WTC11 (cell line): ENCODE data around the gene MIDN. TPM values are rescaled to one million over a fixed set of nuclear protein-coding genes. Genes with fewer than 3 reads are reported as not detected.

Experiments
- ATAC-seq: fragments of 200-7000 bp; cut with Tn5 transposase; 2 replicates; pipeline ENCODE4 v1.10.0; 2021; ENCODE audit warnings: mild to moderate bottlenecking, moderate library complexity
- CTCF ChIA-PET: fragments of 300-600 bp; sonication (Branson Sonifier 250); formaldehyde crosslinking; loops from one replicate; lab custom pipeline; 2021; ENCODE audit warnings: antibody characterized with exemption; lab: Charles Lee
- POLR2A ChIA-PET: fragments of 350-600 bp; sonication (Branson Sonifier 250); formaldehyde crosslinking; loops from one replicate; lab custom pipeline; 2021; ENCODE audit warnings: antibody characterized with exemption; lab: Charles Lee
- DNase-seq: peaks from one replicate; pipeline ENCODE4 v3.0.0; 2021; ENCODE audit warnings: low spot score
- H3K27ac Mint-ChIP-seq: 2 replicates; pipeline ENCODE4 v1.8.0; 2021; ENCODE audit warnings: mixed read lengths
- H3K27me3 Mint-ChIP-seq: 2 replicates; pipeline ENCODE4 v1.8.0; 2021; ENCODE audit warnings: low read depth, mild to moderate bottlenecking, moderate library complexity, mixed read lengths
- H3K36me3 Mint-ChIP-seq: 2 replicates; pipeline ENCODE4 v1.8.0; 2021; ENCODE audit warnings: mixed read lengths
- H3K4me1 Mint-ChIP-seq: 2 replicates; pipeline ENCODE4 v1.8.0; 2022; ENCODE audit warnings: mixed read lengths
- H3K4me3 Mint-ChIP-seq: 2 replicates; pipeline ENCODE4 v1.8.0; 2021; ENCODE audit warnings: mild to moderate bottlenecking, moderate library complexity, mixed read lengths
- H3K9me3 Mint-ChIP-seq: 2 replicates; pipeline ENCODE4 v1.8.0; 2021; ENCODE audit warnings: mixed read lengths
- CREM ChIP-seq: sonication (generic); formaldehyde crosslinking; IDR thresholded peaks from 2 replicates; pipeline ENCODE4 v1.8.1; 2022; ENCODE audit warnings: mild to moderate bottlenecking, missing genetic modification reagents, moderate library complexity
- ESRRA ChIP-seq: sonication (generic); formaldehyde crosslinking; IDR thresholded peaks from 2 replicates; pipeline ENCODE4 v1.8.1; 2022; ENCODE audit warnings: mild to moderate bottlenecking, missing genetic modification reagents, borderline replicate concordance
- GABPB1 ChIP-seq: sonication (generic); formaldehyde crosslinking; IDR thresholded peaks from 2 replicates; pipeline ENCODE4 v1.8.1; 2023; ENCODE audit warnings: mild to moderate bottlenecking, missing genetic modification reagents
- JUN ChIP-seq: sonication (generic); formaldehyde crosslinking; IDR thresholded peaks from 2 replicates; pipeline ENCODE4 v1.8.0; 2023; ENCODE audit warnings: mild to moderate bottlenecking, missing genetic modification reagents
- MAX ChIP-seq: sonication (generic); formaldehyde crosslinking; IDR thresholded peaks from 2 replicates; pipeline ENCODE4 v1.8.0; 2022; ENCODE audit warnings: mild to moderate bottlenecking, missing genetic modification reagents
- MXD4 ChIP-seq: fragments of 250-450 bp; sonication (Bioruptor Pico); IDR thresholded peaks from 2 replicates; pipeline ENCODE4 v1.8.0; 2021; ENCODE audit warnings: mild to moderate bottlenecking, moderate library complexity, borderline replicate concordance
- MYBL2 ChIP-seq: sonication (generic); formaldehyde crosslinking; IDR thresholded peaks from 2 replicates; pipeline ENCODE4 v1.8.1; 2023; ENCODE audit warnings: mild to moderate bottlenecking, moderate library complexity, missing genetic modification reagents
- OVOL2 ChIP-seq: fragments of 250-450 bp; sonication (Bioruptor Pico); IDR thresholded peaks from 2 replicates; pipeline ENCODE4 v1.9.0; 2021; ENCODE audit warnings: mild to moderate bottlenecking, borderline replicate concordance
- SMAD3 ChIP-seq: sonication (generic); formaldehyde crosslinking; IDR thresholded peaks from 2 replicates; pipeline ENCODE4 v1.8.0; 2022; ENCODE audit warnings: missing genetic modification reagents, mild to moderate bottlenecking, borderline replicate concordance
- ZBTB21 ChIP-seq: sonication (generic); formaldehyde crosslinking; IDR thresholded peaks from 2 replicates; pipeline ENCODE4 v1.8.1; 2023; ENCODE audit warnings: mild to moderate bottlenecking, missing genetic modification reagents, borderline replicate concordance
- ZNF138 ChIP-seq: sonication (generic); formaldehyde crosslinking; conservative IDR thresholded peaks from 2 replicates; pipeline ENCODE4 v1.8.1; 2022; ENCODE audit warnings: mild to moderate bottlenecking, moderate library complexity, missing genetic modification reagents
- ZNF263 ChIP-seq: sonication (generic); formaldehyde crosslinking; IDR thresholded peaks from 2 replicates; pipeline ENCODE4 v1.8.1; 2022; ENCODE audit warnings: low read depth, mild to moderate bottlenecking, moderate library complexity, missing genetic modification reagents
- ZNF671 ChIP-seq: fragments of 250-450 bp; sonication (Bioruptor Pico); IDR thresholded peaks from 2 replicates; pipeline ENCODE4 v1.8.0; 2021; ENCODE audit warnings: mild to moderate bottlenecking
- ZSCAN18 ChIP-seq: fragments of 250-450 bp; sonication (Bioruptor Pico); IDR thresholded peaks from 2 replicates; pipeline ENCODE4 v2.1.2; 2022; ENCODE audit warnings: mild to moderate bottlenecking, moderate library complexity
- total RNA-seq: library from RNA; stranded (reverse); gene quantifications from 3 replicates; pipeline ENCODE4 v1.2.3, GENCODE V29; 2021
- TF ChIP-seq, protein P1 (sequence below): fragments of 200-600 bp; IDR thresholded peaks from 2 replicates; pipeline ENCODE4 v1.8.0; 2022; ENCODE audit warnings: antibody characterized with exemption
- TF ChIP-seq, protein P2 (sequence below): fragments of 250-450 bp; sonication (Bioruptor Pico); IDR thresholded peaks from 2 replicates; pipeline ENCODE4 v1.8.0; 2021; ENCODE audit warnings: mild to moderate bottlenecking
- TF ChIP-seq, protein P3 (sequence below): sonication (generic); formaldehyde crosslinking; IDR thresholded peaks from 2 replicates; pipeline ENCODE4 v1.8.1; 2022; ENCODE audit warnings: missing genetic modification reagents, borderline replicate concordance
- TF ChIP-seq, protein P4 (sequence below): sonication (generic); formaldehyde crosslinking; IDR thresholded peaks from 2 replicates; pipeline ENCODE4 v1.8.0; 2023; ENCODE audit warnings: missing genetic modification reagents, mild to moderate bottlenecking, borderline replicate concordance

Gene MIDN
- total RNA-seq, 1 experiment from 2014 or later: 189 TPM

DNA sequence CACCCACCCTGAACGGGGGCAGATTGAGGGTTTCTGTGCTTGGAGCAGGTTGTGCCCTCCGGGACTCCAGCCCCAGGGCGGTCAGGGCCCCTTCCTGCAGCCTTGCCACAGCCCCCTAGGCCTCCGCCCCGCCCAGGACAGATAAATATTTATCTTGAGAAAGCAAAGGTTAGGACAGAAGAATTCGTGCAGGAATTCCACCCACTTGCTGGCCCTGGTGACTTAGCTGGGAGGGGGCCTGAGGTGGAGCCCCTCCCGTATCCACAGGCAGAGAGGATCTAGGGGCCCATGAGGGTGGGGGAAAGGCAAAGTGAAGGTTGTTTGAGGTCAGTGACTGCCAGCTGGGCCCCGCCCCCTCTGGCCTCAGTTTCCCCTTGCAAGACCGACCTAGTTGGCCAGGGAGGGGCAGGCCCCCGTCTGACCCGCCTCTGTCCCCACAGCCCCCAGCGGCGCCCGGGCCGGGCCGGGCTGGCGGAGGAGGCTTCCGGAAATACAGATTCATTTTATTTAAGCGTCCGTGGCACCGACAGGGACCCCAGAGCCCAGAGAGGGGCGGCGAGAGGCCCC, 5.2 kb downstream of the MIDN start:
- Mint-ChIP-seq H3K27me3 (no peaks in the 10 kb centered on the region), H3K9me3 (no peaks in the 10 kb centered on the region), H3K4me1 (peaks cover 17% of the 10 kb centered on the region), H3K27ac (no peak overlapping the region; the same call in 1 of the 2 replicates), H3K36me3 (peaks cover 38% of the 10 kb centered on the region)
- ATAC-seq (no peak), DNase-seq (no peak)
- ChIA-PET CTCF (interaction anchor here (1.1 to 1.4 kb wide), 2 partner anchors 8 to 9 kb away, joined by 5 to 6 read pairs; no protein-coding TSS in a partner anchor), POLR2A (interaction anchor here (1.1 to 1.8 kb wide), 3 partner anchors 9 to 16 kb away, joined by 3 to 7 read pairs (median 5); partner anchors contain the start of gene CIRBP)
- no peak for TF ChIP-seq MXD4 (CRISPR knock-in tag)
- TF ChIP-seq, protein P1, sequence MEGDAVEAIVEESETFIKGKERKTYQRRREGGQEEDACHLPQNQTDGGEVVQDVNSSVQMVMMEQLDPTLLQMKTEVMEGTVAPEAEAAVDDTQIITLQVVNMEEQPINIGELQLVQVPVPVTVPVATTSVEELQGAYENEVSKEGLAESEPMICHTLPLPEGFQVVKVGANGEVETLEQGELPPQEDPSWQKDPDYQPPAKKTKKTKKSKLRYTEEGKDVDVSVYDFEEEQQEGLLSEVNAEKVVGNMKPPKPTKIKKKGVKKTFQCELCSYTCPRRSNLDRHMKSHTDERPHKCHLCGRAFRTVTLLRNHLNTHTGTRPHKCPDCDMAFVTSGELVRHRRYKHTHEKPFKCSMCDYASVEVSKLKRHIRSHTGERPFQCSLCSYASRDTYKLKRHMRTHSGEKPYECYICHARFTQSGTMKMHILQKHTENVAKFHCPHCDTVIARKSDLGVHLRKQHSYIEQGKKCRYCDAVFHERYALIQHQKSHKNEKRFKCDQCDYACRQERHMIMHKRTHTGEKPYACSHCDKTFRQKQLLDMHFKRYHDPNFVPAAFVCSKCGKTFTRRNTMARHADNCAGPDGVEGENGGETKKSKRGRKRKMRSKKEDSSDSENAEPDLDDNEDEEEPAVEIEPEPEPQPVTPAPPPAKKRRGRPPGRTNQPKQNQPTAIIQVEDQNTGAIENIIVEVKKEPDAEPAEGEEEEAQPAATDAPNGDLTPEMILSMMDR: no peak
- no peak for TF ChIP-seq ZNF138 (CRISPR knock-in tag)
- no peak for TF ChIP-seq CREM (CRISPR knock-in tag)
- TF ChIP-seq MYBL2: no peak
- TF ChIP-seq ZSCAN18 (CRISPR knock-in tag): no peak
- TF ChIP-seq ESRRA (CRISPR knock-in tag): no peak
- TF ChIP-seq OVOL2 (CRISPR knock-in tag): no peak
- TF ChIP-seq GABPB1 (CRISPR knock-in tag): no peak
- TF ChIP-seq, protein P2, sequence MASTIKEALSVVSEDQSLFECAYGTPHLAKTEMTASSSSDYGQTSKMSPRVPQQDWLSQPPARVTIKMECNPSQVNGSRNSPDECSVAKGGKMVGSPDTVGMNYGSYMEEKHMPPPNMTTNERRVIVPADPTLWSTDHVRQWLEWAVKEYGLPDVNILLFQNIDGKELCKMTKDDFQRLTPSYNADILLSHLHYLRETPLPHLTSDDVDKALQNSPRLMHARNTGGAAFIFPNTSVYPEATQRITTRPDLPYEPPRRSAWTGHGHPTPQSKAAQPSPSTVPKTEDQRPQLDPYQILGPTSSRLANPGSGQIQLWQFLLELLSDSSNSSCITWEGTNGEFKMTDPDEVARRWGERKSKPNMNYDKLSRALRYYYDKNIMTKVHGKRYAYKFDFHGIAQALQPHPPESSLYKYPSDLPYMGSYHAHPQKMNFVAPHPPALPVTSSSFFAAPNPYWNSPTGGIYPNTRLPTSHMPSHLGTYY (CRISPR knock-in tag): no peak
- TF ChIP-seq MAX (CRISPR knock-in tag): no peak
- TF ChIP-seq, all 79 proteins: peak for 0
- H3K4me3 Mint-ChIP-seq: no peak overlapping the region

DNA sequence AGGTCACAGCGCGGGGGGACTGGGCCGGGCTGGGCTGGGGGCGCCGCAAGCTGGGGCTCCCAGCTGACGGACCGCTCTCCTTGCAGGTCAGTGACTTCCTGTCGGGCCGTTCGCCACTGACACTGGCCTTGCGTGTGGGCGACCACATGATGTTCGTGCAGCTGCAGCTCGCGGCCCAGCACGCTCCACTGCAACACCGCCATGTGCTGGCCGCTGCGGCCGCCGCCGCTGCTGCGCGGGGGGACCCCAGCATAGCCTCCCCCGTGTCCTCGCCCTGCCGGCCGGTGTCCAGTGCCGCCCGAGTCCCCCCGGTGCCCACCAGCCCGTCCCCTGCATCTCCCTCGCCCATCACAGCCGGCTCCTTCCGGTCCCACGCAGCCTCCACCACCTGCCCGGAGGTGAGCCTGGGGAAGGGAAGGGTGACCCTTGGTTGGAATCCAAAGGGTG, 5.7 kb downstream of the MIDN start:
- DNase-seq: no peak
- CTCF ChIA-PET: interaction anchor here (15.6 kb wide), 1 partner anchor 11 kb away, joined by 648 read pairs; the partner anchor contains the start of gene ATP5F1D
- TF ChIP-seq CREM (CRISPR knock-in tag) (no peak), ZNF671 (no peak), ZNF263 (CRISPR knock-in tag) (no peak), ZBTB21 (CRISPR knock-in tag) (no peak), JUN (no peak), SMAD3 (no peak)
- TF ChIP-seq, protein P1: no peak
- TF ChIP-seq, protein P3, sequence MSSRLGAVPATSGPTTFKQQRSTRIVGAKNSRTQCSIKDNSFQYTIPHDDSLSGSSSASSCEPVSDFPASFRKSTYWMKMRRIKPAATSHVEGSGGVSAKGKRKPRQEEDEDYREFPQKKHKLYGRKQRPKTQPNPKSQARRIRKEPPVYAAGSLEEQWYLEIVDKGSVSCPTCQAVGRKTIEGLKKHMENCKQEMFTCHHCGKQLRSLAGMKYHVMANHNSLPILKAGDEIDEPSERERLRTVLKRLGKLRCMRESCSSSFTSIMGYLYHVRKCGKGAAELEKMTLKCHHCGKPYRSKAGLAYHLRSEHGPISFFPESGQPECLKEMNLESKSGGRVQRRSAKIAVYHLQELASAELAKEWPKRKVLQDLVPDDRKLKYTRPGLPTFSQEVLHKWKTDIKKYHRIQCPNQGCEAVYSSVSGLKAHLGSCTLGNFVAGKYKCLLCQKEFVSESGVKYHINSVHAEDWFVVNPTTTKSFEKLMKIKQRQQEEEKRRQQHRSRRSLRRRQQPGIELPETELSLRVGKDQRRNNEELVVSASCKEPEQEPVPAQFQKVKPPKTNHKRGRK (CRISPR knock-in tag): no peak
- TF ChIP-seq, protein P4, sequence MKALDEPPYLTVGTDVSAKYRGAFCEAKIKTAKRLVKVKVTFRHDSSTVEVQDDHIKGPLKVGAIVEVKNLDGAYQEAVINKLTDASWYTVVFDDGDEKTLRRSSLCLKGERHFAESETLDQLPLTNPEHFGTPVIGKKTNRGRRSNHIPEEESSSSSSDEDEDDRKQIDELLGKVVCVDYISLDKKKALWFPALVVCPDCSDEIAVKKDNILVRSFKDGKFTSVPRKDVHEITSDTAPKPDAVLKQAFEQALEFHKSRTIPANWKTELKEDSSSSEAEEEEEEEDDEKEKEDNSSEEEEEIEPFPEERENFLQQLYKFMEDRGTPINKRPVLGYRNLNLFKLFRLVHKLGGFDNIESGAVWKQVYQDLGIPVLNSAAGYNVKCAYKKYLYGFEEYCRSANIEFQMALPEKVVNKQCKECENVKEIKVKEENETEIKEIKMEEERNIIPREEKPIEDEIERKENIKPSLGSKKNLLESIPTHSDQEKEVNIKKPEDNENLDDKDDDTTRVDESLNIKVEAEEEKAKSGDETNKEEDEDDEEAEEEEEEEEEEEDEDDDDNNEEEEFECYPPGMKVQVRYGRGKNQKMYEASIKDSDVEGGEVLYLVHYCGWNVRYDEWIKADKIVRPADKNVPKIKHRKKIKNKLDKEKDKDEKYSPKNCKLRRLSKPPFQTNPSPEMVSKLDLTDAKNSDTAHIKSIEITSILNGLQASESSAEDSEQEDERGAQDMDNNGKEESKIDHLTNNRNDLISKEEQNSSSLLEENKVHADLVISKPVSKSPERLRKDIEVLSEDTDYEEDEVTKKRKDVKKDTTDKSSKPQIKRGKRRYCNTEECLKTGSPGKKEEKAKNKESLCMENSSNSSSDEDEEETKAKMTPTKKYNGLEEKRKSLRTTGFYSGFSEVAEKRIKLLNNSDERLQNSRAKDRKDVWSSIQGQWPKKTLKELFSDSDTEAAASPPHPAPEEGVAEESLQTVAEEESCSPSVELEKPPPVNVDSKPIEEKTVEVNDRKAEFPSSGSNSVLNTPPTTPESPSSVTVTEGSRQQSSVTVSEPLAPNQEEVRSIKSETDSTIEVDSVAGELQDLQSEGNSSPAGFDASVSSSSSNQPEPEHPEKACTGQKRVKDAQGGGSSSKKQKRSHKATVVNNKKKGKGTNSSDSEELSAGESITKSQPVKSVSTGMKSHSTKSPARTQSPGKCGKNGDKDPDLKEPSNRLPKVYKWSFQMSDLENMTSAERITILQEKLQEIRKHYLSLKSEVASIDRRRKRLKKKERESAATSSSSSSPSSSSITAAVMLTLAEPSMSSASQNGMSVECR (CRISPR knock-in tag): no peak

More for the DNA sequence above, 5.7 kb downstream of the MIDN start:
- no peak overlapping the region for H3K4me3 Mint-ChIP-seq
- no peaks in the 10 kb centered on the region for H3K9me3 Mint-ChIP-seq
- H3K27me3 Mint-ChIP-seq: no peaks in the 10 kb centered on the region
- no peak for ATAC-seq
- POLR2A ChIA-PET: interaction anchor here (1.5 to 1.8 kb wide), 2 partner anchors 10 to 15 kb away, joined by 5 to 7 read pairs; partner anchors contain the start of gene CIRBP
- H3K27ac Mint-ChIP-seq: no peak overlapping the region
- H3K36me3 Mint-ChIP-seq: peaks cover 38% of the 10 kb centered on the region
- peaks cover 22% of the 10 kb centered on the region for H3K4me1 Mint-ChIP-seq
